GM20431 (cell line): ENCODE results near the gene CNBD2.
"Not testable (repeated sequence)": the region's sequence is repeated elsewhere in the genome, so short reads cannot be mapped to it uniquely, and the experiment has no call there.

ENCODE experiments used
- in situ Hi-C: fragments of 300-500 bp; cut with MseI, MboI; formaldehyde crosslinking; loops from one replicate; pipeline ENCODE4 v1.15.0; 2020; ENCODE audit warnings: low sequenced_read_pairs; ENCODE audit not compliant: unreplicated experiment

The CNBD2 gene

GRCh38 chr20:35967979-35968640, at the start of gene CNBD2:
Gene CNBD2, plus strand, starts transcription at chr20:35968590. Its CDS starts 173 bp downstream, at chr20:35968763.
- in situ Hi-C loops: no loop called here

GRCh38 chr20:35920523-35920922, 47.9 kb upstream of the CNBD2 start:
- in situ Hi-C loops: no loop called here

DNA sequence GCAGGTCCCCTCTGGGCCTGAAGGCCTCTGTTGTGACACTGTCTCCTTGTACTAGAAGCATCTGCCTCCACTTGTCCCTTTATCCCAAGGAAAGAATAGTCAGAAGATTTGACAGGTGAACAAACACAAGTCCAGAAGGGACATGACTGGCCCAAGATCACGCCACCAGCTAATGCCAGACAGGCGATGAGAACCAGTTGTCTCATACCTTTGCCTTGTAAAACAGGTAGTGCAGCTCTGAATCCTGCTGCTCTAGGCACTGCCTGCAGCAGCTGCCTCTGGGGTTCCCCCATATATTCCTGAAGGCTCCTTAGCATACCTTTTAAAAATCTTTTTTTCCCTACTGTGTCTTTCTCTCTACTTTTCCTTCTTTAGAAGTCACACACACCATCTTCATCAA, 39.1 kb upstream of the CNBD2 start:
- in situ Hi-C loops: no loop called here

DNA sequence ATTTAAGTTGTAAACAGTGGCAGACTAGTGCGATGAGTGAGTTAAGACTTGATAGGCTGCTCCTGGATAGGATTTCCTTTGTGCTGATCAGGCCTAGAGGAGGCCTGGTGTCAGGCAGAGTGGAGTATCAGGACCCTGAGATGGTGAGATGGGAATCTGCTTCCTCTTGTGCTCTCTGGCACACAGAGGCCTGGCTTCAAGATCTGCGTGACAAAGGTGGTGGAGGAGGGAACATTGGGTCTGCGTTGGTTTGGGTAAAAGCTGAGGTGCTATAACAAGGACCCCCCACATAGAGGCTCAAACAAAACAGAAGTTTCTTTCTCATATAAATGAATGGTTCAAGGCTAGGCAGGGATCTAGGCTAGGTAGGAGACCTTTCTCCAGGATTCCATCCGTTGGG, 34.3 kb upstream of the CNBD2 start:
- in situ Hi-C loops: no loop called here

- in situ Hi-C loops: no loop called here
Measured at GRCh38 chr20:35939264-35939663, 29.1 kb upstream of the CNBD2 start.

DNA sequence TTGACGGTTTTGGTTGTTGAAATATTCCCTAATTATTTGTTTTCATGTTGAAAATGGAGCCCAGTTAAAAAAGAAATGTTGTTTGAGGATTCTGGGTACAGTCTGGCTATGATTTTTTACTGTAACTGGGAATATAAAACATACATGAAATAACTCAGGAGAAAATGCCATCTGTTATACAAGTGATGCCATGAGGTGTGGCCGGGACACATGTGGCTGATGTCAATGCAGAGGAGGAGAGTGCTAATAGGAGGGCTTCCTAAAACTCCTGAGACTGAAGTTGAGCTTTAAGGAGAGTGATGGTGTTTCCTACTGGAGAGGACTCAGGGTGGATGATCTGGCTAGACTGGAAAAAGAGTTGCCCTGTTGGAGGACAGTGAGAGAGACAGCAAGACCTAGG, 26.8 kb upstream of the CNBD2 start:
- in situ Hi-C loops: no loop called here

DNA sequence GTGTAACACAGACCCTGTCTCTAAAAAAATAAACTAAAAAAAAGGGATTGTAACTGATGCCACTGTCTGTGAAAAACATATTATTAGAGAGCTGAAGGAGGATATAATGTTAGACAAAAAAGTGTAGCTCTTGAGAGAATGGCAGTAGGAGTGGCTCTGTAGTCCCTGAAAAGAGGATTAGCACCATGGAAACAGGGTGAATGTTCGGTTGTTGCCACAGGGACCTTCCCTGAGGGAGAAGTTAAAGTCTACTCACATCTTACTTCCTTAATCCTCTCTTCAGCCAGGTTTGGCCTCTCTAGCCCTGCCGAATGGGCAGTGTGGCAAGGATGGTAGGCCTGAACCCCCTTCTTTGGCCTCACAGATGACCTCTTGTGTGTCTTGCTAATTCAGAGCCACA, 26.1 kb upstream of the CNBD2 start:
- in situ Hi-C loops: no loop called here

- in situ Hi-C loops: no loop called here
Measured at GRCh38 chr20:35947489-35947888, 20.9 kb upstream of the CNBD2 start.

DNA sequence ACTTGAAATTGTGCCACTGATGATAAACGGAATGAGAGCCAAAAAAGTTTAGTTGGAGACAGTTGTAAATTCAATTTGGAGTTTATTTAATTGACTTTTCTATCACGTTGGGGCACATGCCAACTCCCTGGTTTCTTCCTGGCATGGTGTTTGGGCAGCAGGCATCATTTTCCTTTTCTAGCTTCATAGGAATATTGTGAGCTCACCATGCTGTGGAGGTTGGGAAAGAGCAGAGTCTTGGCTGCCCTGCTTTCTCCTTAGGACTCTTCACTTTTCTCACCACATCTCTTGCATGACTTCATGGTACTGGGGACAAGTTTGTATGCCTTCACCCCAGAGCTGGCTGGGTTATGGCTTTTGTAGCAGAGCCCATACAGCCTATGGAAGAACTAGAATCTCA, 20.5 kb upstream of the CNBD2 start:
- in situ Hi-C loops: no loop called here

GRCh38 chr20:35950093-35950492, 18.3 kb upstream of the CNBD2 start:
- in situ Hi-C loops: no loop called here

DNA sequence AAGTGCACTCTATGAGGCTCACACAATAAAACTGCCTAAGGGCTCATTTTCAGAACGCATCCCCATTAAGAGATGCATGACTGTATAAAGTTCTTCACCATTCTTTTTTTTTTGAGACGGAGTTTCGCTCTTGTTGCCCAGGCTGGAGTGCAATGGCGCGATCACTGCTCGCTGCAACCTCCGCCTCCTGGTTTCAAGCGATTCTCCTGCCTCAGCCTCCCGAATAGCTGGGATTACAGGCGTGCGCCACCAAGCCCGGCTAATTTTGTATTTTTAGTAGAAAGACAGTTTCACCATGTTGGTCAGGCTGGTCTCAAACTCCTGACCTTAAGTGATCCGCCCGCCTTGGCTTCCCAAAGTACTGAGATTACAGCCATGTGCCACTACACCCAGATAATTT, 16.3 kb upstream of the CNBD2 start:
- in situ Hi-C loops: not testable (repeated sequence)

- in situ Hi-C loops: no loop called here
Measured at GRCh38 chr20:35952480-35953386, 15.7 kb upstream of the CNBD2 start.

DNA sequence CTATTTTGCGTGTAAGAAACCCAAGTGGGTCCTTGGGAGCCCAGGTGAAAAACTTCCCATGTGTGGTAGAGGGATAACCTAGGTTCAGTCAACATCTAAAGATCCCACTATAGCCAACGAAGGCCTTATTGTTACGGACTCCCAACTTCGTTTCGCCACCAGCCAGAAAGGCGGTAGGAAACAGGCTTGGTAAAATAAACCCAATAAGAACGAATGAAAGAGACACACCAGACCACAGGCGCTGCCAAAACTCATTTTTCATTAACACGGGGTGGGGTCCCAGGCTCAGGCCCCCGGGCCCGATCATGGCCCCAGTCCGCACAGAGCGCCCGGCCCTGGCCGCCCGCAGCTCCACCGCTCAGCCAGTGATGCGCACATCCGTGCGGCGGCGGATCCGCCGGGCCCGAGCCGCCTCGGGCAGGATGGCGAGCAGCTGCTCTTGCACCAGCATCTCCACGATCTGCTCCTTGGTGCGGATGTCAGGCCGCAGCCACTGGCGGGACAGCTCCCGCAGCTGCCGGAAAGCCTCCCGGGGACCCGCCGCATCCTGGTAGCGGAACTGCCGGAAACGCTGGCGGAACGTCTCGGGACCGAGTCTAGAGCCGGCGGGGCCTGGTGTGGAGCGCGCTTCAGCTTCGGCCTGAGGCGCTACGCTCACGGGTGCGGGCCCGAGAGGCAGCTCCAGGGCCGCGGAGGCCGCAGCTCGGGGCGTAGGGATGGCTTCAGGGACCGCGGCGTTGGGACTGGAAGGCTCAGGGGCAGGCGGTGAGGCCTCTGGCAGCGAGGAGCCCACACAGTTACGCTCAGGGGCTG, 14.8 kb upstream of the CNBD2 start:
- in situ Hi-C loops: no loop called here

DNA sequence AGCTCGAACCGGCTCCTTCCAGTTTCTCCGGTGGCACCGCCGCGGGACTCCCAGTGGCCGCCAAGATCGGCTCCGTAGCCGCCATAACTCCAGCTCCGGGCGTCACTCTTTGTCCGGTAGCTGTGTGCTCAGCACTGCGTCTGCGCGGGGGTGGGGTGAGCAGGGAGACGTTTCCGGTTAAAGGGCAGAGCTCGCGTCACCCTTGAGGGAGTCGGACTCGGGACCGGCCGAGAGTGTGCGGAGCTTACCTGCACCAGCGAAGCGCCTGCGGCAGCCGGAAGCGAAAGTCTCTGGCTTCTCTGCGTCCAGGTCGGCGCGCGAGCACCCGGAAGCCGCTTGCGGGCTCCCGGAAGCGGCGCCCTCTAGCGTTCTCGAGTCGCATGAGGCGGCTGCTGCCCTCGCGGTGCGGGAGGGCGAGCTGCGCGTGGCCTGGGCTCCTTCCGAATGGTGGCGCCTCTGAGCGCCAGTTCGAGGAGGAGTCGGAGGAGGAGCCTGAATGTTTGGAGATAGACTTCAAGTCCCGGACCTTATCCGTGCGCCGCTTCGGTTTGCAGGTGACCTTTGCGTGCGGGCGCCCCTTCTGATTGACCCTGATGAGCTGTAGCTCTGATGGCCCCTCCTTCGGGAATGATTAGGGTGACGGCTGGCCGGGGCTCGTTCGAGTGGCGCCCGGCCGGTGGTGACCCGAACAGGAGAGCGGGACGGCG, 14.0 kb upstream of the CNBD2 start, which contains the start of gene SCAND1:
Gene SCAND1 (minus strand): TSS at position 303 of the 707 bp plus-strand sequence. CDS start 218 bp downstream, at position 85.
- in situ Hi-C loops: no loop called here

- in situ Hi-C loops: no loop called here
Measured at GRCh38 chr20:35954907-35955251, 13.5 kb upstream of the CNBD2 start.

- in situ Hi-C loops: no loop called here
Measured at GRCh38 chr20:35956616-35957015, 11.8 kb upstream of the CNBD2 start.

DNA sequence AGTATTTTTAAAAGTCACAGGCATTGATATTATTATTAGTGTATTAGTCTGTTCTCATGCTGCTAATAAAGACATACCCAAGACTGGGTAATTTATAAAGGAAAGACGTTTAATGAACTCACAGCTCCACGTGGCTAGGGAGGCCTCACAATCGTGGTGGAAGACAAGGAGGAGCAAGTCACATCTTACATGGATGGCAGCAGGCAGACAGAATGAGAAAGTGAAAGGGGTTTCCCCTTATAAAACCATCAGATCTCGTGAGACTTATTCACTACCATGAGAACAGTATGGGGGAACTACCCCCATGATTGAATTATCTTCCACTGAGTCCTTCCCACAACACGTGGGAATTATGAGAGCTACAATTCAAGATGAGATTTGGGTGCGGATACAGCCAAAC, 9.1 kb upstream of the CNBD2 start:
- in situ Hi-C loops: not testable (repeated sequence)

DNA sequence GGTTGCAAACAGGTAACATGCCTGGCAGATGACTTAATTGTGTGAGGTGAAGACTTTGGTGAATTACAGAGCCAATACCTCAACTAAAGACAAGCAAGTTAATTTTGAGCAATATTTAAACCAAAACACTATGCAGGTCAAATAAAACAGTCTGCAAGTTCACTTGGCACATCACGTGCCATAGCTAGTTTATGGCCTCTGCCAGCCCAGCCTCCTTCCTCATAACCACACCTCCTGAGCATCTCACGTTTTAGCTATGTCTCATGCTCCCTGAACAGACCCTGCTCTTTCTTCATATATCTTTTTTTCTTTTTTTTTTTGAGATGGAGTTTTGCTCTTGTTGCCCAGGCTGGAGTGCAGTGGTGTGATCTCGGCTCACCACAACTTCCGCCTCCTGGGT, 4.5 kb upstream of the CNBD2 start:
- in situ Hi-C loops: no loop called here

DNA sequence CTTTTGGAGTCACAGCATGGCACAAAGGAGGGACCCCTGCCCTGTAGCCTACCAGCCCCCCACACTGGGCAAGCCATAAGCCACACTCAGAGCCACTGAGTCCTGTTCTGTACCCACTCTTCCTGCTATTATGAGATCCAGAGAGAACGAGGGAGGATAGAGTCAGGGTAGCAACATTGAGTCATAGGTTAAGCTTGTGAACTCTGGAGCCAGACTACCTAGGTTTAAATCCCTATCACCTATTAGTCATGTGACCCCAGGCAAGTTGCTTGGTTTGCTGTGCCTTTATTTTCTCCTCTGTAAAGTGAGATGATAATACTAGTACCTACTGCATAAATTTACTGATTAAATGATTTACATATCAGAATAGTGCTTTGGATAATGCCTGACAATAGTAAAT, 540 bp downstream of the CNBD2 start:
- in situ Hi-C loops: no loop called here

- in situ Hi-C loops: no loop called here
Measured at GRCh38 chr20:35971981-35972380, 3.6 kb downstream of the CNBD2 start.
